Caki2 (cell line): Measurements from ENCODE around the gene UBASH3A. TPM values are rescaled to one million over a fixed set of nuclear protein-coding genes. Genes with fewer than 3 reads are reported as not detected.

Source experiments
- DNase-seq: peaks from one replicate; pipeline ENCODE4 v3.0.0-alpha.2; 2015; ENCODE audit warnings: low read depth
- in situ Hi-C: cut with HindIII; loops from 2 replicates; pipeline ENCODE4 v1.10.0; 2016; ENCODE audit warnings: low sequenced_read_pairs, low pct_unique_long_range_greater_than_20kb, mixed read lengths
- total RNA-seq: library from RNA; depleted of rRNA; stranded (reverse); fragments of >200 nt; shearing (Covaris generic); gene quantifications from 2 replicates; pipeline ENCODE4 v1.2.3, GENCODE V29; 2014; ENCODE audit warnings: low replicate concordance

Gene UBASH3A
- total RNA-seq, 1 experiment from 2014 or later = not detected

DNA sequence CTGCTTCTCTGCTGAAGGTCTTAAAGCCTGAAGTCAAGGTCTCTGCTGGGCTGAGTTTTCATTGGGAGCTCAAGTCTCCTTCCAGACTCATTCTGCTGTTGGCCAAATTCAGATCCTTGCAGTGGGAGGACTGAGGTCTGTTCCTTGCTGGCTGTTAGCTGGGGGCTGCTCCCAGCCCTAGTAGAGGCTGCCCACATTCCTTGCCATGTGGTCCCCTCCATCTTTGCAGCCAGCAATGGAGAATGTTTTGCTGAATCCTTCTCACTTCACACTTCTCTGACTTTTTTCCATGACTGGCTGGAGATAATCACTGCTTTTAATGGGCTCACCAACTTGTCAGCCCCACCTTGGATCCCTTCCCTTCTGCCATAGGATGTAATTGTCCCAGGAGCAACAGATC lies 33.2 kb downstream of the UBASH3A start:
- DNase-seq = no peak
- in situ Hi-C loops = no loop called here

DNA sequence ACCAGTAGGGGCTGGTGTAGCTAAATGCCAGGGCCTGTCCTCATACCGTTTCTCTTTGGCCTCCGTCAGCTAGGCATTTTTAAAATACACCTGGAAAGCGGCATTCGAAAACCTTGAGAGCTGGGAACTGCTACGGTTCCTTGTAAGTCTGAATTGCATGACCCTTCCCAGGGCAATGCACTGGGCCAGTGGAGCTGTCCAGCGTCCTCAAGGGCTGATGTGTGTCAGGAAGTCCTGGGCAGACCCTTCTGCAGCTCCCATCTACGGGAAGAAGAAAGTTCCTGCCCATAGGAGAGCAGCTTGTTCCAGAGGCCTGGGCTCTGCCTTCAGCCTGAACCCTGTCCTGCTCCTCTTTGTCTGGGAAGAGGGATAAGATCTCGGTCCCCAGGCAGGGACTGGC lies 34.1 kb downstream of the UBASH3A start:
- in situ Hi-C loops = no loop called here

DNA sequence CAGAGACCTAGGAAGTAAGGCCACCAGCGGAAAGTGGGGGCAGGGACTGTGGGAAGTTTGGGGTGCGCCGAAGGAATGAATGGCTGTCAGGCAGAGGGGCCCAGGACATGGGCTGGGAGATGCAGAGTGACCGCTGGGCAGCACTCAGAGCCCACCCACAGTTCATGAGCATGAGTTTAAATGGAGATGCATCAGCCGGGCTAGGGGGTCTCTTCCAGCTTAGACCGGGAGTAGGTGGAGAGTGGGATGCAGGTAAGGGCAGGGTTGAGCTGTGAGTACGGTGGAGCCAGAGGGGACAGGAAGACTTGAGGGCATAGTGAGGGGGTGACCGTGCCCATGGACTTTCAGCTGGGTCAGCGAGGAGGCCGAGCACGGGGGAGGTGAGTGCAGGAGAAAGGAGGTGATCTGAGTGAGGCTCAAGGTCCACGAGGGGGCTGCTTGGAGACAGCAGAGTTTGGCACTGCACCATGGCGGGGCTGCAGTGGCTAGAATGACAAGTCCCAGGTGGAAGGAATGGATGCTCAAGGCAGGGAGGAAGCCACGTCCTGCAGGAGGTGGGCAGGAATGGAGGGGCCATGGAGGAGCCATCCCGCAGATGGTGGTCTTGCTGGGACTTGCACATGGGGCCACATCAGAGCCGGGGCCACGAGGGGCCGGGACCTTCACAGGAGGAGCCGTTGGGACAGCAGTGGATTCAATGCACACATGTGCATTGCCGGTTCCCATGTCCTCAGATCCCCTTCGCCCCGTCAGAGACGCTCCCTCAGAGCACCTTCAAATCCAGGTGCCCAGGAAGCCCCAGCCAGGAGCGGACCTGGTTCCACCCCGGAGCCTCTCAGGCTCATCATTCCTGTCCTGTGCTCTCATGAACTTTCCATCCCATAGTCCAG lies 34.9 kb downstream of the UBASH3A start:
- no peak for DNase-seq
- in situ Hi-C loops = no loop called here

More for the DNA sequence above, 34.1 kb downstream of the UBASH3A start:
- DNase-seq = no peak

DNA sequence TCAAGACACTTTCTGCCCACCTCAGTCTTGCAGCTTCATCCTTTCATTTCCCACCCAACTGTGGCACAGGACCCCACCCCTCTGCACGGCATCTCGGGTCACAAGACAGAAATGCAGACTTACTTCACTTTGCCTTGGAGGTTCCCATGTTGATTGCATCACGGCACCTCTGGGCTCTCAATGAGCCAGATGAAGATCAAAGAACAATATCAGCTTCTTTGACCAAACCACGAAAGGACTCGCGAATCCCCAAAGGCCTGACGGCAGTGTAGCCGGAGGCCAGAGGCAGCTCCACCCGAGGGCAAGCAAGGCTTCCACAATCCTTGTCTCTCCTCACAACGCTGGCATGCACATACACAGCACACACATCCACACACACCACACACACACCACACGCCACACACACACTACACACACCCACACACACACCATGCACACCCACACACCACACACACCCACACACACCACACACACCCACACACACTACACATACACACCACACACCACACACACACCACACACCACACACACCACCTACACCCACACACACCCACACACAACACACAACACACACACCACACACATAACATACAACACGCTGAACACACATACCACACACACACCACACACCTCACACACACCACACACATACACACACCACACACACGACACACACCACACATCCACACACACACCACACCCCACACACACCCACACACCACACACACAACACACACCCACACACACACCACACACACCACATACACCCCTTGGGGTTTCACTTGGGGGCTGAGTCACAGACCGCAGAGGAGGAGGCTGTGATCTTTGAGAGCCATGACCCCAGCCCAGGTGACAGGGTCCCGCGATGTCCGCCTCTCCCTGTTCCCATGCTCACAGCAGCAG lies 35.8 kb downstream of the UBASH3A start:
- in situ Hi-C loops = no loop called here
- no peak for DNase-seq

DNA sequence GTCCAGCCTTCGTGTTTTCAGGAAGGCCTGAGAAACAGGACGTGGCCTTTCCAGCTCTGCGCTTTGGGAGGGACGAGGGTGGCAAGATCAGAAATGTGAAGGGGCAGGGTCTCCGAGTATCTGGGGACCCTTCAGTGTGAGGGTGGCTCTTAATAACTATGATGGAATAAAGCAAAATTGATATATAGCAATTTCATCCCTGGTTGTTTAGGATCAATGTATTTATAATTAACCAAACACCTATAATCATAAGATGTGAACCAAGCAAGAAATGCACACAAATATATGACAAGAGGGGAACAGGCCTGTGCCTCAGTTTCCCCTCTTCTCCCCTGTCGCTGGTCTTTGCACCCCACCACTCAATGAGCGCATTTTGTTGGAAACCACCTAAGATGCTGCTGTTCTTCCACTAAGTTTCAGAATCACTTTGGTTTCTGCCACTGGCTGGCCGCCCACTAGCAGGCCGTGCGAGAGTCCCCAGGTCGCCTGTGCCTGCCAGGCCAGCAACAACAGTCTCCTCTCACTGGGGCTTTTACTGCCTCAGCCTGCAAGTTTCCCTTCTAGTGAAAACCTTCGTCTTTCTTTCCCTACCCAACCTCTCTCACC lies 36.6 kb downstream of the UBASH3A start:
- in situ Hi-C loops = no loop called here
- no peak for DNase-seq

DNA sequence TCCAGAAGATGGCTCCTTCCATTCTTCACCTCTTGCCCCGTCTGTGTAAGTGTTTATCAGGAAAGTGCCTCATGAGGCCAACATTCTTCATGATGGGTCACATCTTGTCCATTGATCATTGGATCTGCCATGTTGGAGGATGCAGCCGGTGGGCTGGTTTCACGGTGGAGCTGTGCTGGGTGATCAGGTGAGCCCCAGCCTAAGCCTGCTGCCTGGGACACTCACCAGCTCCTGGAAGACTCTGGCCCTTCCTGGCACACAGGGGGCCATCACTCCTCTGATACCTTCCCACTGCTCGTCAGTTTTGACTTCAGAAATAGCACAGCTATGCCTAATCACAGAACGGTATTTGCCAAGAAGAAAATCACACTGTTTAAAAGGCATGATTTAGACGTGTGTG lies 38.3 kb downstream of the UBASH3A start:
- no peak for DNase-seq
- in situ Hi-C loops = no loop called here

DNA sequence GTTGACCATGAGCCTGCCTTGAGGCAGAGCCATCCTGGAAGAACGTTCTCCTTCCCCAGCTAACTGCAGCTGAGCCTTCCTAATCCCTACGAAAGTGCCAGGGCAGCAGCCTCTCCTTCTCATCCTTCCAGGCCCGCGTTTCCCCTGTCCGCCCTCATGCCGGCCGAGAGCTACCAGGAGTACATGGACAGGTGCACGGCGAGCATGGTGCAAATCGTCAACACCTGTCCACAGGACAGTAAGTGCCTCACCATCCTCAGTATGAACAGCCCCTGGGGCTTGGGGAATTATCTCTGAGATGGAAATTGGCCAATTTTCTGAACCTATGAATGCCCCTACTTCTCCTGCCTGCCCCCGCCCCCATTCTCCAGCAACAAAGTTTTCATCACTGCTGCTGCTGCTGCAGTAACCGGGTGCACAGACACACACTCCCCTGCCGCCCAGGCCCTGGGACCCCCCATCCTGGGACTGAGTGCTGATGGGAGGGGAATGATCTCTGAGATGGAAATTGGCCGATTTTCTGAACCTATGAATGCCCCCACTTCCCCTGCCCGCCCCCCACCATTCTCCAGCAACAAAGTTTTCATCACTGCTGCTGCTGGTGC lies 39.6 kb downstream of the UBASH3A start:
- in situ Hi-C loops = no loop called here

DNA sequence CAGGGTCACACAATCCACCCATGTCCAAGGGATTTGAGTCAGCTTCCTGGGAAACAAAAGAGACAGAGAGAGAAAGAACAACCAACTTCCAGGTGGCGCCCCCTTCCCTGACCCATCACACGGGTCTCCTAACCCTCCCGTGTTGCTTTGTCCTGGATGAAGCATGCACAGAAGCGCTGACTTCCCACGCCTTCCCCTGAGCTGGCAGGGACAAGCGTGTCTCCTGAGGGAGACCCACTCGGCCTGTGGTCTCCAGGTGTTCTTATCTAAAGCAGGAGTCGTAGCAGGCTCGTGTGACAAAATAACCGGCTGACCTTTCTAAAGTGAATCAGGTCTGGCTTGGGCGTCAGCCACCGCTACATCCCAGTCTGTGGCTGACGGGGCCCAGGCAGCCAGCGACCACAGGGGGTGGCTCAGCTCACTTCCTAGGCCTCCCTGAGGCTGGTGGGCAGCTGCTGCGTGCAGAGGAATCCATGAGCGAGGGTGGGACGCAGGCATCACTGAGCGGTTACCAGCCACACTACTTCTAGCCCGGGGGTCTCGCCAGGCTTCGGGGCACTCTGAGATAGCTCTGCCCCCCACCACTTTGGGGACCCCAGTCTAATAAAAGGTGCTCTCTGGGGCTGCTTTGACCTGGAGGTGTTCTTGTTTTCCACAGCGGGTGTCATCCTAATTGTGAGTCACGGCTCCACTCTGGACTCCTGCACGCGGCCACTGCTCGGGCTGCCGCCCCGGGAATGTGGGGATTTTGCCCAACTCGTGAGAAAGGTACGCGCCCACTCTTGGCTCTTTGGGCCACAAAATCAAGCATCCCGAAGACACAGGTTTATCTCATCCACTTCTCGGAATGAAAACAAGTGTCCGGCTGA lies 40.4 kb downstream of the UBASH3A start:
- in situ Hi-C loops = no loop called here
- no peak for DNase-seq

More for the DNA sequence above, 39.6 kb downstream of the UBASH3A start:
- DNase-seq = no peak

DNA sequence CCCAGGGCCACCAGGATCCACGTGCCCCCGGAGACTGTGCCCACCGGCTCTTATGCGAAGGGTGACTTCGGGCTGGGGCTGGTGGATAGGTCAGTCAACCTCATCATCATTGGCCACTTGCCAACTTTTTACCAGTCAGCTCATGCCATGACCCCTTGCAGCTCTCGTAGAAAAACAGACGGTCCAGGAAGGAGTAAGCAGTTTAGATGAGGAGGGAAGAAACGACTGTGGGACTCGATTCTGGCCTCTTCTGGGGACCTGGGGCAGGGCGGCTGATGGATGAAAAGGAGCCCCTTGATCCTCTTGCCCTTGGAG lies 41.0 kb downstream of the UBASH3A start:
- in situ Hi-C loops = no loop called here
- no peak for DNase-seq

DNA sequence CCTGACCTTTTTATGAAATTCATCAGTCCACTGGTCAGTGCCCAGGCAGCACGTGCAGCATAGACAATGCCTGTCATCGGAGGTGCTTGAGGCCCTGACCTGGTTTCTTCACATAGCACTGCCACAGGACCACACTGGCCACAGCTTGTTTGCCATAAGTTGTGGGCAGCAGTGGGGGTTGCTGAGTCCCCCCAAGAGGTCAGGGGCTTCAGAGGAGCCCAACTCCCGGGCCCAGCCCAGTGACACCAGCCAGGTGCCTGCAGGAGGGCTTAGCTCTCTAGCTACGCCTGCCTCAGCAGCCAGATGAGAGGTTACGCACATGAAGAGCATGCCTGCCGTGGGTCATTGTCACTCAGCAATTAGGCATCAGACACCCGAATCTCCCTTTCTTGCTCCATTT lies 41.6 kb downstream of the UBASH3A start:
- DNase-seq = no peak
- in situ Hi-C loops = no loop called here

DNA sequence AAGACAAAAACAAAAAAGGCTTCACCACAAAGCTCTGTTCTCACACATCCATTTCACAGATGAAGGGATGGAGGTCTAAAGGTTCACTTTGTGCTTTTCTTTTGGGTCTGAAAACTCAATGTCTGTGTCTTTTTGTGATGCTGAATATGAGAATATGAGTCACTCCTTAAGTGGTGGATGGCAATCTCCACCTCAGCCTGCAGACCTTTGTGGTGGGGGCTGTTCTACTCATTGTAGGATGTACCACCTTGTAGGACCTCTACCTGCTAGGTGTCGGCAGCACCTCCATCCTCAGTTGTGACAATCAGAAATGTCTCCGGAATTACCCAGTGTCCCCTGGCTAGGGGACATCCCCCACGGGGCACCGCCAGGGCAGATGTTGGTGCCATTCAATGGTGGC lies 42.8 kb downstream of the UBASH3A start:
- in situ Hi-C loops = no loop called here
- DNase-seq = no peak

DNA sequence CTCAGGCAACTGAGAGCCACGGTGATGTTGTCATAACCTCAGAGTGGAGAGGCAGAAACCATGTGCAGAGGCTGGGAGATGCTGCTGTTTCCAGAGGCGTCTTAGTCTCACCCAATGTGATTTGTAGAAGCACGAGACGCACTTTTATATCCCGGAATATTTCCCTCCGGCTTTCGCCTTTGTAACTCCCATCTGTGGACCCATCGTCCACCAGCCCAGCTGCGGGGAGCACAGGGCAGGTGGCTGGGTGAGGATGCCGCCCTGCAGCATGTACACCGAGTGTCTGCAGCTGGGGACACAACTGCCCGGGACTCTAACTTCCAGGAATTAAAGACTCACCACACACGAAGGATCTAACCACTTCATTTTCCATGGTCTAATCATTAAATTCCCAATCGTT lies 43.5 kb downstream of the UBASH3A start:
- in situ Hi-C loops = no loop called here
- no peak for DNase-seq

DNA sequence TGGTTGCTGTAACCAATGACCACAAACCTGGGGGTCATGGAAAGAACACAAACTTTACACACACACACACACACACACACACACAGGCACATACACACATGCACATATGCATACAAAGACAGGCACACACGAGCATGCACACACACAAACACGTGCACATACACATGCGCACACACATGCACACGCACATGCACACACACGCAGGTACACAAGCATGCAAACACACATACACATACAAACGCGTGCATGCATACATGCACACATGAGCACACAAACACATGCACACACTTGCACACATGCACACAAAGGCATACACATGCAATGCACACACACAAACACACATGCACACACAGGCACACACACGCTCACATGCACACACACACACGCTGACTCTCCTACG lies 44.0 kb downstream of the UBASH3A start:
- no peak for DNase-seq
- in situ Hi-C loops = no loop called here

DNA sequence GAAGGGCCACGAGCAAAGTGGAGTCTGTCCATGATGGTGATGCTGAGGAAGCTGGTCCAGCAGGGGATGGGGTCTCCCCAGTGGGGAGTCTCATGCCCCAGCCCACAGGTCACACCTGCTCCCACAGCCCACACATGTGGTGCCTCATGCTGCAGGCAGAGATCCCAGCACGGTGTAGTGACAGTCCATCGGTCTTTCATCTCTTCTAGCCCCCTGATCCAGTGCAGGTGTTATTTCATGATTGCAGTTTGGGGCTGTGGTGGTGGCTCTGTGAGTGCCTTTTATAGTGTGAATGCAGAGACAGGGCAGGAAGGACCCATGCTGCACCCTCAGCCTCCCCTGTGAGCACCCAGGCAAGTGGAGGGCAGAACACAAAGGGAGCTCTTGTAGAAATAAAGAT lies 45.0 kb downstream of the UBASH3A start:
- in situ Hi-C loops = no loop called here

DNA sequence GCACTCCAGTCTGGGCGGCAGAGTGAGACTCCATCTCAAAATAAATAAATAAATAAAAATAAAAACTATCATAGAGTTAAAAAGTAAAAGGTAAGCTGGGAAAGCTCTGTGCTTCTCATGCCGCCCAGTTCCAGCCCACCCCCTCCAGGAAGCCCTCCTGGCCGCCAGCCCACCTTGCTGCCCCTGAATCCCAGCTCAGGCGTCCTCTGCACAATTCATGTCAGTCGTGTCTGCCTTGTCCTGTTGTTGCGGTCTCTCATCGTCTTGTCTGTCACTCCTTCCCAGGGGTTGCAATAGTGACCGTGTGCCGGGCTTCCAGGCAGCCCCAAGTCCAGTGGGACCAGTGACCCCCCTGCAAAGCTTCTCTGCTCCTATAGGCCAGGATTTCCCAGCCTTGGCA lies 48.2 kb downstream of the UBASH3A start:
- no peak for DNase-seq
- in situ Hi-C loops = no loop called here

More for the DNA sequence above, 45.0 kb downstream of the UBASH3A start:
- DNase-seq = no peak

DNA sequence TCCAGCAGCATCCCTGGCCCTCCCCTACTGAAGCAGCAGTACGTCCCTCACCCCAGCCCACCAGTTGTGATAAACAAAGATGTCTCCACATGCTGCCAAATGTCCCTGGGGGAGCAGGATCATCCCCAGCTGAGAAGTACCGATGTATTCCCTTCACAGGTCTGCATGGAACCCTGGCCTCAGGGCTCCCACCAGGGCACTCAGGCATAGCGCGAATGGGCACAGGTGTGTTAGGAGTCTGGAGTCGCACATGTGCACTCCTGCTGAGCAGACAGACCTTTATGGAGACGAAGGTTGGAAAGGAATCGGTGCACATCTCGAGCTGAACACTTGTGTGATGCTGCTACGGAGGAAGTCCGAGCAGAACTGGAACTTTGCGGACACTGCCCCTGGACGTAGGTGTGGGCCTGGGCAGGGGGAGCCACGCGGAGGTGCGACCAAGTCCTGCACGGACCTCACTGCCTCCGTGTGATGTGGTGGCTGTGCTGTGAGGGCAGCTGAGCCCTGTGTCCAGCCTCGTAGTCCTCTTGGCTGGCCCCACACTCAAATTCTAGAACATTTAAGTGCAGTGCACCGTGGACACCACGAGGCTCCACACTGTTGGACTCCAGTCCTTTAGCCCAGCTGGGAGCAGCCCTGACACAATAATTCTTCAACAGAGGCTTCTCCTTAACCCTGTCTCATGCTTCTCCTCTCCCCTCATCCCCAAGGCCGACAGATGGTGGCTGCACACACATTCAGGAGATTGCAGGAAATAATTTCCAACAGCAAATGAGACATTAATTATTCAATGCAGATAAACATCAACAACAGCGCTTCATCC lies 48.9 kb downstream of the UBASH3A start:
- no peak for DNase-seq
- in situ Hi-C loops = no loop called here
